CD4-positive, alpha-beta T cell treated with Interleukin-15 for 1 hour (primary cell): ENCODE measurements around the gene HAPLN3.

Experiments
- DNase-seq: peaks from one replicate; pipeline ENCODE4 v3.0.0-alpha.2; 2020

The HAPLN3 gene

GRCh38 chr15:88858934-88859333 is 36.4 kb downstream of the HAPLN3 start:
- no peak for DNase-seq

- DNase-seq, result no peak
Measured at GRCh38 chr15:88852476-88852875, 42.9 kb downstream of the HAPLN3 start.

DNA sequence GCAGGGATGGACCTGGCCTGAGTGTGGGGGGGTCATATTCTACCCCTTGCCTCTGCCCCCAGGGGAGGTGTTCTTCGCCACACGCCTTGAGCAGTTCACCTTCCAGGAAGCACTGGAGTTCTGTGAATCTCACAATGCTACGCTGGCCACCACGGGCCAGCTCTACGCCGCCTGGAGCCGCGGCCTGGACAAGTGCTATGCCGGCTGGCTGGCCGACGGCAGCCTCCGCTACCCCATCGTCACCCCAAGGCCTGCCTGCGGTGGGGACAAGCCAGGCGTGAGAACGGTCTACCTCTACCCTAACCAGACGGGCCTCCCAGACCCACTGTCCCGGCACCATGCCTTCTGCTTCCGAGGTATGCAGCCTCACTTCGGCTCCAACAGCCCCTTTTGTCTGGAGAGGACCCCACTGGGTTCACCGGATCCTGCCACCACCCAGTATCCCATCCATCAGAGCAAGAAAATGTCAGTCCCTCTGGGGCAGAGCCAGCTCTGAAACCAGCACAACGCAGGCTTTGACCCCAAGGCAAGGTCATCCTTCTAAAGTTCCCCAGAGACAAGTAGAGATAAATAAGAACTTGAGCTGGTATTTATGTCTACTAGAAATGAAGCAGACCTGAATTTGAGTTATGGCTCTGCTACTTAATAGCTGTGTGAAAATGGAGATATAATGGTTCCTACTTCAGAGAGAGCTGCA is 45.8 kb downstream of the HAPLN3 start:
- DNase-seq, result no peak

DNA sequence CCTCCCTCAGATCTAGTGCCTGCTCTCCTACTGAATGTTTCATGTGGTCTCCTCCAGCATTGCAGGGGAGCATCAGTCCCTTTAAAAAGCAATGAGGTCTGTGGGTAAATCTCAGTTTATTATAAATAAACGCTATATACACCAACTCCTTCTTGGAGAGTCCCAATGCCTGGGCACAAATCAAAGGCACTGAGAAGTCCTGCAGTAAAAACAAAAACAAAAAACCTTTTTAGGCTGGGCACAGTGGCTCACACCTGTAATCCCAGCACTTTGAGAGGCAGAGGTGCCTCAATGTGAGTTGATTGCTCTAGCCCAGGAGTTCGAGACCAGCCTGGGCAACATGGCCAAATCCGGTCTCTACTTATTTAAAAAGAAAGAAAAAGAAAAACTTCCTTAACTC is 47.1 kb downstream of the HAPLN3 start:
- DNase-seq, result no peak

DNA sequence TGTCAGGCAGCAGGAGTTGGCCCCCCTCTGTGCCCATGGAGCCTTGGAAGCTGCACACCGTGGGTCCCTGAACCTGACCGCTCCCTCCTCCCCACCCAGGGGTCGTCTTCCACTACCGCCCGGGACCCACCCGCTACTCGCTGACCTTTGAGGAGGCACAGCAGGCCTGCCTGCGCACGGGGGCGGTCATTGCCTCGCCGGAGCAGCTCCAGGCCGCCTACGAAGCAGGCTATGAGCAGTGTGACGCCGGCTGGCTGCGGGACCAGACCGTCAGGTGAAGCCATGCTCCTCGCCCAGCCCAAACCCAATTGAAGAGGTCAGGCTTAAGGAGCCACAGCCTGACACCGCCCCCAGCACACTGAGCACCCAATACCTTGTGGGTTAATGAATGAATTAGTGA is 48.2 kb downstream of the HAPLN3 start:
- DNase-seq, result no peak

- no peak for DNase-seq
Measured at GRCh38 chr15:88845616-88846015, 49.7 kb downstream of the HAPLN3 start.

- DNase-seq, result no peak
Measured at GRCh38 chr15:88844749-88845386, 50.5 kb downstream of the HAPLN3 start.

- DNase-seq, result no peak
Measured at GRCh38 chr15:88843334-88843733, 52.0 kb downstream of the HAPLN3 start.

DNA sequence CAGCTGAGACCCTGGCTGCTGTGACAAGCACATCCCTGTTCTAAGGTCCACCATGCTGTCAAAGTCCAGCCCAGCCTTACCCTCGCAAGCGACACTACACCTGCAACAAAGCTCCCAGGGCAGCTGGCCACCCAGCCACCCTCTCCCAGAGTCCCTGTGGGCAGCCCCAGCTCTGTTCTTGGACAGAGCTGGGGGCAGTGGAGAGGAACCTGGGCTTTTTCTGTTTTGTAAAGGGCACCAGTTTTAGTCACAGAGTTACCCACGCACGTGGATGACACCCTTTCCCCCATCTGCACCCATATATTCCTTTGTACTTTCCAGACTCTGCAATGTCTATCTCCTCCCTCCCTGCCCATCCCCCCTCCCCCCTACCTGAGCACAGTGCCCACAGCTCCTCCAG is 53.2 kb downstream of the HAPLN3 start:
- no peak for DNase-seq

- no peak for DNase-seq
Measured at GRCh38 chr15:88841236-88841635, 54.1 kb downstream of the HAPLN3 start.

GRCh38 chr15:88839961-88840360 is 55.4 kb downstream of the HAPLN3 start:
- DNase-seq, result no peak

- no peak for DNase-seq
Measured at GRCh38 chr15:88839146-88839545, 56.2 kb downstream of the HAPLN3 start.

- no peak for DNase-seq
Measured at GRCh38 chr15:88838667-88839066, 56.7 kb downstream of the HAPLN3 start.

GRCh38 chr15:88835646-88836045 is 59.7 kb downstream of the HAPLN3 start:
- no peak for DNase-seq

DNA sequence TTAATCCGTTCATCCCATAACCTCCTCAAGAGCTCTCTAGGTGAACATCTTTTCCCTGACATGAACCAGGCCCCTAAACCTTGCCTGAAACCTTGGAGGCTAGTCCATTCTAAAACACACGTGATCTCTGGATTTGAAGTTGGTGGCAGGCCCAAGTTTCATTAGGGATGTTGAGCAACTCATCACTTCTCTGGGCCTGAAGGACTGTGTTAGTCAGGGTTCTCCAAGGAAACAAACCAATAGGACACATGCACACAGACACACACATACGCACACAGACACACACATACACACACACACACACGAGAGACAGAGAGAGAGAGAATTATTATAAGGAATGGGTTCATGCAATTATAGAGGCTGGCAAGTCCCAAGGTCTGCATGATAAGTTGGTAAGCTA is 60.2 kb downstream of the HAPLN3 start:
- no peak for DNase-seq

GRCh38 chr15:88834211-88834812 is 61.0 kb downstream of the HAPLN3 start:
- no peak for DNase-seq

DNA sequence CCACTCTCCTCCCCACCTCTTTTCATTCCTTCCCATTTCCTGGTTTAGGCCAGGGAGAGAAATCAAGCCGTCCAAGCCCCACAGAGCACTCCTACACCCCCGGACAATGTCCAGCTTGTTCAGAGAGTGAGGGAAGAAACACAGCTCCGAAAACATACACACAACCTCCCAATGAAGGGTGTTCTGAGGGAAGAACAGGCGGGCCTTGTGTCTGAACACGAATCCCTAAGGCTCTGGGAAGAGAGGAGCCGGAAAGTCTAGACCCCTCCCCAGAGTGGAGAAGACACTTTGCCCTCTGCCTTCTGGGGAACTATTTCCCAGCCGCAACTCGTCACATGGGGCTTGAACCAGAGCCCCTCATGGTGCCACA is 61.6 kb downstream of the HAPLN3 start:
- DNase-seq, result no peak

- DNase-seq, result no peak
Measured at GRCh38 chr15:88832820-88833730, 62.3 kb downstream of the HAPLN3 start.

GRCh38 chr15:88830016-88830415 is 65.3 kb downstream of the HAPLN3 start:
- DNase-seq, result no peak

GRCh38 chr15:88828791-88829190 is 66.6 kb downstream of the HAPLN3 start:
- DNase-seq, result no peak
